Measurements from ENCODE around the gene ELAVL1.
A peak's percentile ranks its signal among the peaks of the same experiment; 100 is the strongest.
"Not testable (repeated sequence)": the region's sequence is repeated elsewhere in the genome, so short reads cannot be mapped to it uniquely, and the experiment has no call there.

The ELAVL1 gene

GRCh38 chr19:7920519-7921301 lies 84.7 kb downstream of the ELAVL1 start:
- peak; percentile 98 to 99 for DNase-seq

- peak; percentile 97 for DNase-seq
Observed at GRCh38 chr19:7919610-7920518, 85.6 kb downstream of the ELAVL1 start, which contains the start of gene SNAPC2. Gene SNAPC2 (plus strand): TSS chr19:7920338. CDS start chr19:7920367, 29 bp downstream.

GRCh38 chr19:7918615-7919421 lies 86.6 kb downstream of the ELAVL1 start:
- no peak for DNase-seq

- DNase-seq: not testable (repeated sequence)
Observed at GRCh38 chr19:7918062-7918614, 87.3 kb downstream of the ELAVL1 start.

- peak; percentile 61 for DNase-seq
Observed at GRCh38 chr19:7917267-7918061, 88.0 kb downstream of the ELAVL1 start.

- no peak for DNase-seq
Observed at GRCh38 chr19:7916955-7917266, 88.5 kb downstream of the ELAVL1 start.

- peak; percentile 54 to 65 for DNase-seq
Observed at GRCh38 chr19:7916103-7916954, 89.1 kb downstream of the ELAVL1 start.

GRCh38 chr19:7915250-7916102 lies 90.0 kb downstream of the ELAVL1 start:
- no peak for DNase-seq

- no peak for DNase-seq
Observed at GRCh38 chr19:7914598-7915045, 90.8 kb downstream of the ELAVL1 start, which contains the start of gene TGFBR3L. Gene TGFBR3L (plus strand): TSS chr19:7914830.

GRCh38 chr19:7914099-7914498 lies 91.3 kb downstream of the ELAVL1 start:
- DNase-seq: no peak

GRCh38 chr19:7913652-7914051 lies 91.8 kb downstream of the ELAVL1 start:
- no peak for DNase-seq

GRCh38 chr19:7912697-7913564 lies 92.5 kb downstream of the ELAVL1 start:
- DNase-seq: no peak

GRCh38 chr19:7912144-7912696 lies 93.2 kb downstream of the ELAVL1 start:
- no peak for DNase-seq

- DNase-seq: no peak
Observed at GRCh38 chr19:7911508-7912143, 93.8 kb downstream of the ELAVL1 start.

GRCh38 chr19:7910321-7911161 lies 94.9 kb downstream of the ELAVL1 start:
- no peak for DNase-seq

- DNase-seq: no peak
Observed at GRCh38 chr19:7909471-7910067, 95.9 kb downstream of the ELAVL1 start.

Data from CD4-positive, alpha-beta T cell treated with Interleukin-4 for 1 hour (primary cell).